CD4-positive, alpha-beta T cell (primary cell): ENCODE results near the gene C10orf95. TPM values are rescaled to one million over a fixed set of nuclear protein-coding genes. Genes with fewer than 3 reads are reported as not detected.

Experiments used
- ATAC-seq: fragments of 200-7000 bp; cut with Tn5 transposase; one replicate; pipeline ENCODE4 v1.10.0; 2022; ENCODE audit warnings: mild to moderate bottlenecking; ENCODE audit not compliant: poor library complexity
- CTCF ChIA-PET: fragments of 350-600 bp; sonication (Branson Sonifier 250); formaldehyde crosslinking; loops from one replicate; lab custom pipeline; 2021; ENCODE audit warnings: antibody characterized with exemption, inconsistent platforms; lab: Charles Lee
- POLR2A ChIA-PET: fragments of 350-600 bp; sonication (Branson Sonifier 250); formaldehyde crosslinking; loops from one replicate; lab custom pipeline; 2021; ENCODE audit warnings: antibody characterized with exemption, inconsistent platforms; lab: Charles Lee
- DNase-seq, 14 experiments: peaks; one replicate each; pipeline ENCODE4 v3.0.0-alpha.2; 2013 to 2020; ENCODE audit warnings: mixed read lengths in 2 of 14
- H3K27ac ChIP-seq, 2 donors: one replicate each; pipeline versions ENCODE4 v1.5.1 to v1.7.0; 2013; ENCODE audit warnings: low read length in 2 of 2, low read depth in 1 of 2, mild to moderate bottlenecking in 1 of 2
- H3K27me3 ChIP-seq, 2 experiments: 1 replicate in 1 of 2; 2 replicates in 1 of 2; pipeline versions ENCODE4 v1.6.1 to v1.7.0; 2013; ENCODE audit warnings: low read length in 2 of 2, control low read depth in 1 of 2, mild to moderate bottlenecking in 1 of 2, moderate library complexity in 1 of 2; ENCODE audit not compliant: insufficient read depth in 2 of 2, control insufficient read depth in 1 of 2
- H3K36me3 ChIP-seq: one replicate; pipeline ENCODE4 v1.6.1; 2013; ENCODE audit warnings: low read length, control low read depth; ENCODE audit not compliant: insufficient read depth
- H3K4me1 ChIP-seq: one replicate; pipeline ENCODE4 v1.6.1; 2013; ENCODE audit warnings: low read length, control low read depth; ENCODE audit not compliant: insufficient read depth
- H3K4me3 ChIP-seq: one replicate; pipeline ENCODE4 v1.5.1; 2013; ENCODE audit warnings: mild to moderate bottlenecking, low read length, moderate library complexity
- H3K9me3 ChIP-seq, 2 experiments: 1 replicate in 1 of 2; 2 replicates in 1 of 2; pipeline versions ENCODE4 v1.6.1 to v1.7.0; 2013; ENCODE audit warnings: low read length in 2 of 2, mild to moderate bottlenecking in 2 of 2, control low read depth in 1 of 2, moderate library complexity in 1 of 2; ENCODE audit not compliant: control insufficient read depth in 1 of 2, insufficient read depth in 1 of 2
- H3K27ac Mint-ChIP-seq: one replicate; pipeline ENCODE4 v1.8.0; 2020; ENCODE audit warnings: mixed read lengths
- H3K27me3 Mint-ChIP-seq: one replicate; pipeline ENCODE4 v1.8.0; 2021; ENCODE audit warnings: mixed read lengths
- H3K36me3 Mint-ChIP-seq: one replicate; pipeline ENCODE4 v1.8.0; 2021; ENCODE audit warnings: low read depth, mixed read lengths
- H3K4me1 Mint-ChIP-seq: one replicate; pipeline ENCODE4 v1.8.0; 2021; ENCODE audit warnings: low read depth, mixed read lengths
- H3K4me3 Mint-ChIP-seq: one replicate; pipeline ENCODE4 v1.8.0; 2020; ENCODE audit warnings: mild to moderate bottlenecking, mixed read lengths
- H3K9me3 Mint-ChIP-seq: one replicate; pipeline ENCODE4 v1.8.0; 2020; ENCODE audit warnings: mixed read lengths
- CTCF ChIP-seq: fragments of 200-600 bp; IDR thresholded peaks from one replicate; pipeline ENCODE4 v1.8.0; 2022; ENCODE audit warnings: antibody characterized with exemption, mild to moderate bottlenecking
- intact Hi-C, 2 experiments: fragments of 100-400 bp; cut with DNase I in 1 of 2; cut with micrococcal nuclease in 1 of 2; formaldehyde crosslinking; loops; one replicate each; pipeline versions ENCODE4 v1.15.1 to v1.9.0; 2023 to 2025; cut with DNase I, micrococcal nuclease
- total RNA-seq, 174 experiments: library from RNA in 2 of 174; stranded (reverse) in 2 of 174; gene quantifications; one replicate each; pipeline ENCODE4 v1.2.3 and lab custom pipeline; 2021 to 2026

The C10orf95 gene
- total RNA-seq, 2 experiments from 2014 or later, result 0.16 to 0.28 TPM

DNA sequence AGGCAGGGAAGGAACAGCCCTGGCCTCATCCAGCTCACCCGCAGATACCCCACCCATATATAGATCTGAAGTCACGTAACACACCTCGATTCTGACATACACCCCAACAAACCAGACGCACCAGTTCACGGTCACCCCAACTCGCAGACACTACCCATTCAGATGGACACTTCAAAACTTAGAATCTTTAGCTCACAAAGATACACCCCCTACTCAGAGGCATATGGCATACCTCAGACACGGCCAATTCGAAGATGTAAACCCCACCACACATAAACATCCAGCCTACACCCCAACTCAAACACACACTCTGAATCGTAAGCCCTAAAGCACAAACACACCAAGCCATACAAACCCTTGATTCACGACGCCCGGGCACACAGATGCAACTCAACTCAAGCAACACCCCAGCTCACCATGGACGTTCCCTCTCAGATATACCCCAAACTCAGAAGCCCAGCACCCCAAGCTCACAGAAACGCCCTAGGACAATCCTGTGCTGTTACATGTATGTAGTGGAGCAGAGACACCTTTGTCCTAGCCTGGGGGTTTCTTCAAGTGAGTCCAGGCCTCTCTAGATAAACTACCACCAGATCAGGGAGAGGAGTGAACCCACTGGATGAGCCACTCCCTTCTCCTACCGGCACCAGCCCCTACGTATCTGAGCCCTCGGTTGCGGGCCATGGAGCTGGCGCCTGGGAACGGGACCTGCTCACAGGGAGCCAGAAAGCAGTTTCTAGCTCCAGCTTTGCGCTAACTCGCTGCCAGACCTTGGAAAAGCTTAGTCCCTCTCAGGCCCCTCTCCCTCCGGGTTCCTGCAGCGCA, 41.5 kb downstream of the C10orf95 start:
- Mint-ChIP-seq H3K4me1 (peaks cover 56% of the 10 kb centered on the region), H3K36me3 (peaks cover 22% of the 10 kb centered on the region), H3K27me3 (peaks cover 44% of the 10 kb centered on the region), H3K4me3 (peak overlapping the region; percentile 87), H3K27ac (peak overlapping the region; percentile 72), H3K9me3 (no peaks in the 10 kb centered on the region)
- Histone ChIP-seq H3K4me1 (peaks cover 53% of the 10 kb centered on the region), H3K9me3 (peaks cover 0 to 15% of the 10 kb centered on the region in 2 experiments), H3K27me3 (peaks cover 8 to 18% of the 10 kb centered on the region in 2 experiments), H3K36me3 (no peaks in the 10 kb centered on the region), H3K27ac (peak overlapping the region in 1 of 2 donors; percentile 17), H3K4me3 (peak overlapping the region; percentile 54)
- ChIA-PET POLR2A (interaction anchor here (0.5 to 3.0 kb wide), 8 partner anchors 10 to 235 kb away, joined by 3 to 48 read pairs (median 8); partner anchors contain the start of genes CUEDC2, FBXL15 and NFKB2), CTCF (interaction anchor here (1.1 to 2.7 kb wide), 4 partner anchors 10 to 178 kb away, joined by 3 to 13 read pairs (median 6); no protein-coding TSS in a partner anchor)
- DNase-seq (peak in 2 of 14 experiments; percentile 29 to 42), ATAC-seq (no peak)
- TF ChIP-seq CTCF, result no peak
- intact Hi-C loops, result loop anchor here in 1 of 2 experiments (1.0 kb wide), 1 partner anchor 11 kb away; no protein-coding TSS in a partner anchor

- ATAC-seq (peak; percentile 69), DNase-seq (peak; percentile 57 to 89 (median 74))
- Mint-ChIP-seq H3K4me3 (peak overlapping the region; percentile 87), H3K36me3 (peaks cover 28% of the 10 kb centered on the region), H3K27me3 (peaks cover 37% of the 10 kb centered on the region), H3K27ac (peak overlapping the region; percentile 85), H3K9me3 (no peaks in the 10 kb centered on the region), H3K4me1 (peaks cover 56% of the 10 kb centered on the region)
- intact Hi-C loops, result no loop called here
- peaks cover 0 to 15% of the 10 kb centered on the region in 2 experiments for H3K9me3 ChIP-seq
- TF ChIP-seq CTCF, result no peak
- POLR2A ChIA-PET, result interaction anchor here (0.5 to 3.0 kb wide), 8 partner anchors 10 to 236 kb away, joined by 3 to 48 read pairs (median 7); partner anchors contain the start of genes CUEDC2, FBXL15 and NFKB2
- peak overlapping the region; percentile 54 for H3K4me3 ChIP-seq
- CTCF ChIA-PET, result interaction anchor here (1.1 to 2.7 kb wide), 4 partner anchors 9 to 177 kb away, joined by 3 to 13 read pairs (median 6); no protein-coding TSS in a partner anchor
- peak overlapping the region in 1 of 2 donors; percentile 0 for H3K27ac ChIP-seq
- H3K4me1 ChIP-seq, result peaks cover 53% of the 10 kb centered on the region
- peaks cover 8 to 18% of the 10 kb centered on the region in 2 experiments for H3K27me3 ChIP-seq
- no peaks in the 10 kb centered on the region for H3K36me3 ChIP-seq
These were observed 42.4 kb downstream of the C10orf95 start for GRCh38 chr10:102408728-102409603.
